Measurements from ENCODE around the gene SPSB1. TPM values are rescaled to one million over a fixed set of nuclear protein-coding genes. Genes with fewer than 3 reads are reported as not detected.

The SPSB1 gene
- total RNA-seq, 6 experiments from 2014 or later, result 5.9 to 10.4 (median 8.6) TPM

DNA sequence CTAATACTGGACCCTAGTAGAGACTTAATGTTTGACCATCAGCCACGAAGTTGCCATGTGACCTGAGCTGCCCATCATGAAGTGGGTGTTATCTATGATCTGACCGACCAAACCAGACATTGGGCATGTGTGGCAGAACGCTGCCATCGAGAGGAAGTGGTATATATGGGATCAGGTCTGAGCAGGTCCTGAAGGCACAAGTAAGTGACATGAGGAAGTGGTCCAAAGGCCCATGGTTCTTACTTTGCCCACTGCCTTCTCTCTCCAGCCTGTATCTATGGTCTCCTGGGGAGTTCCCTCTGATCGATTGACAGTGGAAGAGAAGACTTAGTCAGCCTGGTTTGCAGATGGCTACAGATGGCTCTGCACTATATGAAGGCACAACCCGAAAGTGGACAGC is 7.9 kb downstream of the SPSB1 start:
- Mint-ChIP-seq H3K27ac (peak overlapping the region; percentile 95), H3K4me3 (peak overlapping the region; percentile 41; the same call in 1 of the 2 replicates), H3K4me1 (ENCODE audit: low read depth) (peaks cover 54% of the 10 kb centered on the region), H3K36me3 (ENCODE audit: low read depth) (peaks cover 35% of the 10 kb centered on the region), H3K9me3 (no peaks in the 10 kb centered on the region), H3K27me3 (ENCODE audit: insufficient read depth) (no peaks in the 10 kb centered on the region)
- DNase-seq, result no peak
- TF ChIP-seq, protein P1, sequence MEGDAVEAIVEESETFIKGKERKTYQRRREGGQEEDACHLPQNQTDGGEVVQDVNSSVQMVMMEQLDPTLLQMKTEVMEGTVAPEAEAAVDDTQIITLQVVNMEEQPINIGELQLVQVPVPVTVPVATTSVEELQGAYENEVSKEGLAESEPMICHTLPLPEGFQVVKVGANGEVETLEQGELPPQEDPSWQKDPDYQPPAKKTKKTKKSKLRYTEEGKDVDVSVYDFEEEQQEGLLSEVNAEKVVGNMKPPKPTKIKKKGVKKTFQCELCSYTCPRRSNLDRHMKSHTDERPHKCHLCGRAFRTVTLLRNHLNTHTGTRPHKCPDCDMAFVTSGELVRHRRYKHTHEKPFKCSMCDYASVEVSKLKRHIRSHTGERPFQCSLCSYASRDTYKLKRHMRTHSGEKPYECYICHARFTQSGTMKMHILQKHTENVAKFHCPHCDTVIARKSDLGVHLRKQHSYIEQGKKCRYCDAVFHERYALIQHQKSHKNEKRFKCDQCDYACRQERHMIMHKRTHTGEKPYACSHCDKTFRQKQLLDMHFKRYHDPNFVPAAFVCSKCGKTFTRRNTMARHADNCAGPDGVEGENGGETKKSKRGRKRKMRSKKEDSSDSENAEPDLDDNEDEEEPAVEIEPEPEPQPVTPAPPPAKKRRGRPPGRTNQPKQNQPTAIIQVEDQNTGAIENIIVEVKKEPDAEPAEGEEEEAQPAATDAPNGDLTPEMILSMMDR (IDR thresholded peaks at IDR 0.05), result no peak

GRCh38 chr1:9302745-9303524 is 10.2 kb downstream of the SPSB1 start:
- peak; percentile 96 for DNase-seq
- Mint-ChIP-seq H3K36me3 (ENCODE audit: low read depth) (peaks cover 22% of the 10 kb centered on the region), H3K27ac (peak overlapping the region; percentile 87), H3K4me1 (ENCODE audit: low read depth) (peaks cover 54% of the 10 kb centered on the region), H3K4me3 (peak overlapping the region; percentile 61), H3K9me3 (no peaks in the 10 kb centered on the region), H3K27me3 (ENCODE audit: insufficient read depth) (no peaks in the 10 kb centered on the region)
- TF ChIP-seq, protein P1 (IDR thresholded peaks at IDR 0.05), result peak; percentile 18; the same call in 1 of the 2 replicates

- H3K27me3 Mint-ChIP-seq (ENCODE audit: insufficient read depth), result no peaks in the 10 kb centered on the region
These were observed 11.2 kb downstream of the SPSB1 start for GRCh38 chr1:9303916-9304315.

GRCh38 chr1:9305216-9305615 is 12.5 kb downstream of the SPSB1 start:
- no peaks in the 10 kb centered on the region for H3K9me3 Mint-ChIP-seq
- no peak overlapping the region for H3K4me3 Mint-ChIP-seq
- H3K27ac Mint-ChIP-seq, result no peak overlapping the region
- peaks cover 40% of the 10 kb centered on the region for H3K4me1 Mint-ChIP-seq (ENCODE audit: low read depth)
- no peak for DNase-seq
- H3K27me3 Mint-ChIP-seq (ENCODE audit: insufficient read depth), result no peaks in the 10 kb centered on the region
- H3K36me3 Mint-ChIP-seq (ENCODE audit: low read depth), result peaks cover 17% of the 10 kb centered on the region
- TF ChIP-seq, protein P1 (IDR thresholded peaks at IDR 0.05), result no peak

More at GRCh38 chr1:9303916-9304315, 11.2 kb downstream of the SPSB1 start:
- peaks cover 17% of the 10 kb centered on the region for H3K36me3 Mint-ChIP-seq (ENCODE audit: low read depth)
- H3K27ac Mint-ChIP-seq, result no peak overlapping the region
- peaks cover 53% of the 10 kb centered on the region for H3K4me1 Mint-ChIP-seq (ENCODE audit: low read depth)
- DNase-seq, result no peak
- H3K9me3 Mint-ChIP-seq, result no peaks in the 10 kb centered on the region
- TF ChIP-seq, protein P1 (IDR thresholded peaks at IDR 0.05), result no peak
- H3K4me3 Mint-ChIP-seq, result no peak overlapping the region

DNA sequence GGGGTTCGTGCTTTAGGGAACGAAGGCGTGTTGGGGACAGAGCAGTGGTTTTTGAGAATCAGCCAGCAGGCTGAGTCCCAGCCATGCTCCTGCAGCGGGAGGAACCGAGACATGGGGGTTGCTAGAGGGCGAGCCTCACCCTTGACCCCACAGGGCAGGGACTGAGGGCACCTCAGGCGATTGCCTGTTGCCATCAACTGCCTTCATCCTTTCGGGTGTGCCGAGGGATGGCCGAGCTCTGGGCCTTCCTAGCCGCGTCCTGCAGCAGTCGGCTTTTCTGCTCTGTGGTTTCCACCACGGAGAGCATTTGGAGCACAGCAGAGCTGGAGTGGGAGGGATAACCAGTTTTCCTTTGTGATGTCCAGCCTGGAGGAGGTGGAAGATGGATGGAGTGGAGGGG is 13.3 kb downstream of the SPSB1 start:
- Mint-ChIP-seq H3K4me1 (ENCODE audit: low read depth) (peaks cover 33% of the 10 kb centered on the region), H3K27ac (no peak overlapping the region), H3K9me3 (no peaks in the 10 kb centered on the region), H3K36me3 (ENCODE audit: low read depth) (peaks cover 9% of the 10 kb centered on the region), H3K4me3 (no peak overlapping the region), H3K27me3 (ENCODE audit: insufficient read depth) (no peaks in the 10 kb centered on the region)
- no peak for DNase-seq
- TF ChIP-seq, protein P1 (IDR thresholded peaks at IDR 0.05), result no peak

Measured in HFFc6 (cell line).